Ectodermal cell (in vitro differentiated cells): Measurements from ENCODE around the gene TFCP2L1. TPM values are rescaled to one million over a fixed set of nuclear protein-coding genes. Genes with fewer than 3 reads are reported as not detected.
"Not testable (repeated sequence)": the region's sequence is repeated elsewhere in the genome, so short reads cannot be mapped to it uniquely, and the experiment has no call there.

ENCODE experiments used
- H3K27ac ChIP-seq: 2 replicates; pipeline ENCODE4 v1.7.0; 2013; ENCODE audit warnings: mild to moderate bottlenecking, low read depth, low read length; ENCODE audit not compliant: insufficient read depth, poor library complexity, severe bottlenecking
- H3K27me3 ChIP-seq: 2 replicates; pipeline ENCODE4 v1.7.0; 2013; ENCODE audit warnings: mild to moderate bottlenecking, low read length; ENCODE audit not compliant: insufficient read depth, control insufficient read depth, poor library complexity, severe bottlenecking
- H3K36me3 ChIP-seq: one replicate; pipeline ENCODE4 v1.7.0; 2013; ENCODE audit warnings: low read length; ENCODE audit not compliant: control insufficient read depth, insufficient read depth
- H3K4me1 ChIP-seq: one replicate; pipeline ENCODE4 v1.7.0; 2013; ENCODE audit warnings: low read length; ENCODE audit not compliant: control insufficient read depth, insufficient read depth
- H3K4me3 ChIP-seq: 2 replicates; pipeline ENCODE4 v1.7.0; 2013; ENCODE audit warnings: low read depth, low read length, control low read depth; ENCODE audit not compliant: insufficient read depth
- H3K9me3 ChIP-seq: 2 replicates; pipeline ENCODE4 v1.7.0; 2013; ENCODE audit warnings: mild to moderate bottlenecking, low read length, moderate library complexity; ENCODE audit not compliant: control insufficient read depth
- WGBS, 2 experiments: methylation state at CpG; one replicate each; pipeline ENCODE4 v1.1.7; 2013; ENCODE audit warnings: missing lambda C conversion rate in 2 of 2; 5-methylcytosine and 5-hydroxymethylcytosine counted together
- polyA plus RNA-seq, 4 experiments: library from polyadenylated mRNA; stranded (reverse); fragments of 50-300 nt; gene quantifications; one replicate each; pipeline ENCODE4 v1.2.3, GENCODE V29; 2013

The TFCP2L1 gene
- polyA plus RNA-seq (2013, experiment 1 of 4) = not detected
- 0.05 TPM for polyA plus RNA-seq (2013, experiment 2 of 4)
- polyA plus RNA-seq (2013, experiment 3 of 4) = under 0.01 TPM
- polyA plus RNA-seq (2013, experiment 4 of 4) = 0.04 TPM

DNA sequence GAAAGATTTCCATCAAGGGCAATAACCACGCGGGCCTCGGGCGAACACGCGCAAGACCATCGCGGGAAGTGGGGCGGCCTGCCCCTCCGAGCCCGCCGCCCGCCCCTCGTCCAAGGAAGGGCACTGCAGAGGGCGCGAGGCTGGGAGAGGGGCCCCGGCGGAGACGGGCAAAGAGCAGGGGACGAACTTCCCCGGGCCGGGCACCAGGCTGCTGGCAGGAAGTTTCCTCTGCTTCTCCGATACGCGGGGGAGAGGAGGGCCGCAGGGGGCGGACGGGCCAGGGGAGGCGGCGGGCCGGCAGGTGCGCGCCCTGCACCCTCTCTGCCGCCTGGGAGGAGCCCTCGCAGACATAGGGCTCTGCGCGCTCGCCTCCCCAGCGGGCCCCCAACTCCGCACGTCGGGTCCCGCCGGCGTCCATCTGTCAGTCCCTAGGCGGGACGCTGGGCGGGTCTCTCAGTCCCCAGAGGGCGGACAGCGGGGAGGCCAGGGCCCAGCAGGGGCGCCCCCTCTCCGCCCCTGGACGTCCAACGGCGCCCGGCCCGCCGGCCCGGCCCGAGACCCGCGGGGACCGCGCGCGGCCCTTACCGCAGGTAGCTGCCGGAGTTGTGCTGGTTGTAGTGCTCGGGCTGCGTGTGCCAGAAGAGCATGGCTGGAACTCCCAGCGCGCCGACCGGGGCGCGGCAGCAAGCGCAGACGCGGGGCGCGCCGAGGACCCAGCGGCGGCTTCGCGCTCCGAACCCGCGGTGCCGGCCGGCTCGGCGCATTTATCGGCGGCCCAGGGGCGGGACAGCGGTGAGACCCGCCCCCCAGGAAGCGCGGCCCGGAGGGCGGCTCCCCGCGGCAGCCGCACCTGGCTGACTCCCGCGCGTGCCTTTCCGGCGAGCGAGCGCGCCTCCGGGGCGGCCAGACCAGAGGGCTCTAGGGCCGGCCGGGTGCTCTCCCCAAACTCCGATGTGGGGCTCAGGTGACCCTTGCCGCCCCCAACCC is at the start of gene TFCP2L1:
TFCP2L1 (minus strand) TSS at position 740 of the 987 bp plus-strand sequence; CDS start at position 647, 93 bp downstream.
- 1% methylated on average over 119 of the region's 119 CpGs for WGBS, 2 experiments
- Histone ChIP-seq H3K9me3 (no peaks in the 10 kb centered on the region), H3K4me3 (peak within 1 kb of the TSS; percentile 48), H3K36me3 (no peaks in the 10 kb centered on the region), H3K27ac (no peak within 1 kb of the TSS), H3K27me3 (peaks cover 55% of the 10 kb centered on the region), H3K4me1 (no peaks in the 10 kb centered on the region)

GRCh38 chr2:121333834-121334558 is 49.0 kb upstream of the TFCP2L1 start:
- Histone ChIP-seq H3K4me1 (no peaks in the 10 kb centered on the region), H3K9me3 (no peaks in the 10 kb centered on the region), H3K4me3 (no peak overlapping the region), H3K27ac (no peak overlapping the region), H3K27me3 (no peaks in the 10 kb centered on the region), H3K36me3 (peaks cover 6% of the 10 kb centered on the region)
- 91% methylated on average over 12 of the region's 12 CpGs for WGBS, 2 experiments

- Histone ChIP-seq H3K4me3 (no peak overlapping the region), H3K4me1 (no peaks in the 10 kb centered on the region), H3K9me3 (no peaks in the 10 kb centered on the region), H3K36me3 (no peaks in the 10 kb centered on the region), H3K27ac (no peak overlapping the region), H3K27me3 (no peaks in the 10 kb centered on the region)
- WGBS, 2 experiments = 93 to 95% methylated on average over 17 of the region's 17 CpGs
Observed at GRCh38 chr2:121333231-121333630, 48.2 kb upstream of the TFCP2L1 start.

- not testable (repeated sequence) for H3K9me3 ChIP-seq, H3K4me1 ChIP-seq, H3K27me3 ChIP-seq, H3K4me3 ChIP-seq, H3K27ac ChIP-seq, H3K36me3 ChIP-seq
- WGBS, 2 experiments = 92% methylated on average over 8 of the region's 8 CpGs
Observed at GRCh38 chr2:121331324-121331723, 46.3 kb upstream of the TFCP2L1 start.

DNA sequence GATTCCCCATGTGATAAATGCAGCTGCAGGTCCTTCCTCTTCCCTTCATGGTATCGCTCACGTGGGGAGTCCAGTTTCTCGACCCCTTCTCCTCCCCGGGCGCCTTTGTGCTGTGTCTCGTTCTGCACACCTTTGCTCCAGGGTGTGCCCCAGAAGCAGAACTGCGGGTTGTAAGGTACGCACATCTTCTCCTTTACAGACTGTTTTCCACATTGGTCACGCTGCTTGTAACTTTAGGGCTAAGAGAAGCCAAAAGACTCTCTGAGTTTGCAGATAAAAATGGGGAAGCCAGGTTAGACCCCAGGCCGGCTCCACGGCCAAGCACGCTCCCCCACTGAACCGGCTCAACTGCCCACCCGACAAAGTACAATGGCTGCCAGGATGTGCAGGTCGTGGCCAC is 45.9 kb upstream of the TFCP2L1 start:
- WGBS, 2 experiments = 94 to 96% methylated on average over 13 to 14 of the region's 15 CpGs
- H3K27me3 ChIP-seq = no peaks in the 10 kb centered on the region
- no peaks in the 10 kb centered on the region for H3K36me3 ChIP-seq
- no peaks in the 10 kb centered on the region for H3K4me1 ChIP-seq
- no peak overlapping the region for H3K4me3 ChIP-seq
- no peak overlapping the region for H3K27ac ChIP-seq
- no peaks in the 10 kb centered on the region for H3K9me3 ChIP-seq

DNA sequence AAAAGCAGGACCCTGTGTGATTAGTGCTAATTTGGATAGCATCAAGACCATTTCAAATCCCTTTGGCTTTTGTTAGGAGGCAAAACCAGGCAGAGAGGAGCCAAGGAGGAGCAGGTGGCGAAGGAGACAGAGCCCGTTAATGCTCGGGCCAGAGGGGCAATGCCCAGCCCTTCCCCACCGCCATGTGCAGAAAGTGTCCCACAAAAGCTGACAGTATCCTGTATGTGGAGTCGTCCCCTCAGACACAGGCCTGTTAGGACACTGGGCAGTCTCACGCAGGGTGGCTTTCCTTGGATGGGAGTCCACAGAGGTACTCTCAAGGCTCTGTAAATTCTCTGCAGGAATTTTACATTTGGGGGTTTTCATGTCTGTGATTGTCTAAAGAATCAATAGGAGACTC is 44.8 kb upstream of the TFCP2L1 start:
- 91 to 95% methylated on average over 6 of the region's 6 CpGs for WGBS, 2 experiments
- Histone ChIP-seq H3K27ac (no peak overlapping the region), H3K4me1 (no peaks in the 10 kb centered on the region), H3K9me3 (no peaks in the 10 kb centered on the region), H3K27me3 (no peaks in the 10 kb centered on the region), H3K36me3 (no peaks in the 10 kb centered on the region), H3K4me3 (no peak overlapping the region)

DNA sequence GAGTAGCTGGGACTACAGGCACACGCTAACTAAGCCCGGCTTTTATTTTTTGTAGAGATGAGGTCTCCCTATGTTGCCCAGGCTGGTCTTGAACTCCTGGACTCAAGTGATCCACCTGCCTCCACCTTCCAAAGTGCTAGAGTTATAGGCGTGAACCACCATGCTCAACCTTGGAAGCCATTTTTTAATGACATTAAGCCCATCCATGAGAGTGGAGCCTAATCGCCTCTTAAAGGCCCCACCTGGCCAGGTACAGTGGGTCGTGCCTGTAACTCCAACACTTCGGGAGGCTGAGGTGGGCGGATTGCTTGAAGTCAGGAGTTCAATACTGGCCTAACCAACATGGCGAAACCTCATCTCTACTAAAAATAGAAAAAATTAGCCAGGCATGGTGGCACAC is 41.6 kb upstream of the TFCP2L1 start:
- no peak overlapping the region for H3K4me3 ChIP-seq
- no peaks in the 10 kb centered on the region for H3K4me1 ChIP-seq
- no peaks in the 10 kb centered on the region for H3K27me3 ChIP-seq
- no peak overlapping the region for H3K27ac ChIP-seq
- no peaks in the 10 kb centered on the region for H3K9me3 ChIP-seq
- WGBS, 2 experiments = 82 to 83% methylated on average over 8 of the region's 8 CpGs
- no peaks in the 10 kb centered on the region for H3K36me3 ChIP-seq

DNA sequence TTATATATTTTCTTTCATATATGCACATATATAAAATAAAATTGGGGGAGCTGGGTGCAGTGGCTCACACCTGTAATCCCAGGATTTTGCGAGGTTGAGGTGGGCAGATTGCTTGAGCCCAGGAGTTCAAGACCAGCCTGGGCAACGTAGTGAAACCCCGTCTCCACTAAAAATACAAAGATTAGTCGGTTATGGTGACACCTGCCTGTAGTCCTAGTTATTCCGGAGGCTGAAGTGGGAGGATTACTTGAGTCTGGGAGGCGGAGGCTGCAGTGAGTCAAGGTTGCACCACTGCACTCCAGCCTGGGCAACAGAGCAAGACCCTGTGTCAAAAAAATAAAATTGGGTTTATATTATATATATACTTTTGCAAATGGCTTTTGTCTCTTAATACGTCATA is 39.6 kb upstream of the TFCP2L1 start:
- WGBS, 2 experiments = 91 to 95% methylated on average over 7 of the region's 7 CpGs

GRCh38 chr2:121321476-121321875 is 36.5 kb upstream of the TFCP2L1 start:
- Histone ChIP-seq H3K27me3 (no peaks in the 10 kb centered on the region), H3K9me3 (no peaks in the 10 kb centered on the region), H3K4me1 (no peaks in the 10 kb centered on the region), H3K36me3 (no peaks in the 10 kb centered on the region), H3K4me3 (no peak overlapping the region), H3K27ac (no peak overlapping the region)
- WGBS, 2 experiments = 85 to 92% methylated on average over 8 of the region's 8 CpGs

More for the DNA sequence above, 39.6 kb upstream of the TFCP2L1 start:
- no peaks in the 10 kb centered on the region for H3K27me3 ChIP-seq
- H3K4me3 ChIP-seq = no peak overlapping the region
- no peaks in the 10 kb centered on the region for H3K36me3 ChIP-seq
- no peaks in the 10 kb centered on the region for H3K9me3 ChIP-seq
- H3K27ac ChIP-seq = no peak overlapping the region
- no peaks in the 10 kb centered on the region for H3K4me1 ChIP-seq

DNA sequence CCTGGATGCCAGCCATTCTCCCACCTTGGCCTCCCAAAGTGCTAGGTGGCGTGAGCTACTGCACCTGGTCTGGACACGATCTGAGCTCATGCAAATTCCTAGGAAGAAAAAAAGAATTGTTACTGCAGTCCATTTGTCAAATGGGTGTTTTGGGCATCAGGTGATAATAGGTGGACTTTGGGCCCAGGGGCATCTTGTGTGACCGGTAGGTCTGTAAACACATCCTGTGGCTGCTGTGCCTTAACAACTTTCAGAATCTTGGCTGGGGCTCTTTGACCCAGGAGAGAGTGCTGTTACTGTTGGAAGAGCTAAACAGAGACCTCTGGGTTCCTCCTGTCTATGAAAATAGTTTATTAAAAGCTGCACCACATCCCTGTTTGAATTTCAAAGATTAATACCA is 34.9 kb upstream of the TFCP2L1 start:
- H3K4me1 ChIP-seq = no peaks in the 10 kb centered on the region
- 90 to 95% methylated on average over 3 of the region's 3 CpGs for WGBS, 2 experiments
- H3K4me3 ChIP-seq = no peak overlapping the region
- no peaks in the 10 kb centered on the region for H3K27me3 ChIP-seq
- H3K27ac ChIP-seq = no peak overlapping the region
- no peaks in the 10 kb centered on the region for H3K9me3 ChIP-seq
- H3K36me3 ChIP-seq = no peaks in the 10 kb centered on the region
